K562 (cell line): ENCODE measurements around the gene TNIP1. TPM values are rescaled to one million over a fixed set of nuclear protein-coding genes. Genes with fewer than 3 reads are reported as not detected.

Source experiments
- ARNT ChIP-seq, 2 experiments: fragments of 450-650 bp; IDR thresholded peaks; 2 replicates each; pipeline ENCODE4 v1.6.1; 2016; ENCODE audit warnings: mild to moderate bottlenecking in 1 of 2
- BACH1 ChIP-seq: fragments of 200-800 bp; sonication (Bioruptor generic); IDR thresholded peaks from 2 replicates; pipeline ENCODE4 v1.6.1; 2016; ENCODE audit warnings: missing genetic modification characterization, missing compliant biosample characterization
- EGR1 ChIP-seq: fragments of 450-650 bp; conservative IDR thresholded peaks from 2 replicates; pipeline ENCODE4 v1.6.1; 2017; ENCODE audit warnings: mild to moderate bottlenecking
- EP300 ChIP-seq: IDR thresholded peaks from 2 replicates; pipeline ENCODE4 v1.6.1; 2012; ENCODE audit warnings: low read length, improper control_type of control experiment
- FOSL1 ChIP-seq: fragments of 200-800 bp; sonication (Bioruptor generic); conservative IDR thresholded peaks from 2 replicates; pipeline ENCODE4 v1.6.1; 2016; ENCODE audit warnings: missing genetic modification characterization, missing compliant biosample characterization
- HMGXB4 ChIP-seq: sonication (generic); formaldehyde crosslinking; IDR thresholded peaks from 2 replicates; pipeline ENCODE4 v1.8.1; 2023; ENCODE audit warnings: mild to moderate bottlenecking, missing genetic modification reagents
- JUN ChIP-seq, 2 experiments: sonication (generic) in 1 of 2; formaldehyde crosslinking in 1 of 2; IDR thresholded peaks; 2 replicates each; pipeline versions ENCODE4 v1.6.1 to v1.8.0; 2012 to 2022; ENCODE audit warnings: borderline replicate concordance in 2 of 2, mild to moderate bottlenecking in 2 of 2, improper control_type of control experiment in 1 of 2, low read depth in 1 of 2, low read length in 1 of 2, missing genetic modification reagents in 1 of 2
- JUND ChIP-seq, 2 experiments: IDR thresholded peaks; 2 replicates in 1 of 2; 3 replicates in 1 of 2; pipeline ENCODE4 v1.6.1; 2011; ENCODE audit warnings: borderline replicate concordance in 2 of 2, low read depth in 2 of 2, low read length in 2 of 2, improper control_type of control experiment in 1 of 2, missing biosample characterization in 1 of 2, missing genetic modification characterization in 1 of 2, missing genetic modification reagents in 1 of 2
- PKNOX1 ChIP-seq: fragments of 450-650 bp; IDR thresholded peaks from 2 replicates; pipeline ENCODE4 v1.6.1; 2016
- RFX1 ChIP-seq: fragments of 450-650 bp; IDR thresholded peaks from 2 replicates; pipeline ENCODE4 v1.6.1; 2016; ENCODE audit warnings: mild to moderate bottlenecking, moderate library complexity
- STAG1 ChIP-seq: sonication (generic); formaldehyde crosslinking; IDR thresholded peaks from 2 replicates; pipeline ENCODE4 v1.5.0; 2020; ENCODE audit warnings: missing genetic modification reagents, borderline replicate concordance
- ZBTB12 ChIP-seq: fragments of 250-450 bp; sonication (Bioruptor Pico); IDR thresholded peaks from 2 replicates; pipeline ENCODE4 v1.4.0; 2020
- ZNF239 ChIP-seq: fragments of 250-450 bp; sonication (Bioruptor Pico); IDR thresholded peaks from 2 replicates; pipeline ENCODE4 v1.4.0; 2020; ENCODE audit warnings: mild to moderate bottlenecking
- ZNF668 ChIP-seq: fragments of 250-450 bp; sonication (Bioruptor Pico); IDR thresholded peaks from 2 replicates; pipeline ENCODE4 v1.8.0; 2022; ENCODE audit warnings: mild to moderate bottlenecking, inconsistent platforms
- polyA plus RNA-seq, 8 experiments: library from polyadenylated mRNA; depleted of rRNA in 4 of 8; stranded (reverse) in 5 of 8; unstranded in 3 of 8; fragments of >200 nt; fragmentation: Nextera tagmentation in 2 of 8; fragmentation: Illumina TruSeq in 1 of 8; extraction: Ambion mirVana in 2 of 8; extraction: Trizol in 1 of 8; gene quantifications; 2 replicates each; pipeline versions ENCODE4 v1.2.1 to v1.2.3, GENCODE V29; 2011 to 2014; ENCODE audit warnings: inconsistent platforms in 1 of 8, missing spikeins in 1 of 8
- total RNA-seq, 7 experiments: library from RNA; depleted of rRNA in 6 of 7; stranded (reverse); fragments of >200 nt in 6 of 7; fragmentation: Illumina TruSeq in 2 of 7; extraction: Trizol in 2 of 7; gene quantifications; 2 replicates each; pipeline versions ENCODE4 v1.2.1 to v1.2.3, GENCODE V29; 2011 to 2021; ENCODE audit warnings: low replicate concordance in 1 of 7

The TNIP1 gene
- total and polyA plus RNA-seq, 9 of the 15 experiments (the other 6 are each of a cell fraction or from before 2014, with no cell fraction given), result 0.46 to 41.0 (median 24.6) TPM

- TF ChIP-seq FOSL1 (tag), result peak; percentile 73
- peak; percentile 82 for TF ChIP-seq PKNOX1
- peak; percentile 16; the same call in 1 of the 2 replicates for TF ChIP-seq ZNF668 (CRISPR knock-in tag)
- TF ChIP-seq EP300, result peak; percentile 40; the same call in 1 of the 2 replicates
- TF ChIP-seq ARNT (IDR thresholded peaks at IDR 0.05), result no peak
- no peak for TF ChIP-seq HMGXB4 (CRISPR knock-in tag)
- TF ChIP-seq STAG1 (CRISPR knock-in tag), result no peak
- 0 out of 2 replicates have a peak, but pooled peaks have one; percentile 11 for TF ChIP-seq JUN (IDR thresholded peaks at IDR 0.05; ENCODE audit: borderline replicate concordance, low read depth, low read length)
- no peak for TF ChIP-seq JUN (CRISPR knock-in tag; IDR thresholded peaks at IDR 0.05; ENCODE audit: borderline replicate concordance)
- TF ChIP-seq JUND (IDR thresholded peaks at IDR 0.05; ENCODE audit: borderline replicate concordance, low read depth, low read length), result peak; percentile 34; the same call in 1 of the 2 replicates
- TF ChIP-seq JUND (tag; IDR thresholded peaks at IDR 0.05; ENCODE audit: borderline replicate concordance, low read depth, low read length), result no peak
- TF ChIP-seq EGR1, result peak; percentile 62
- TF ChIP-seq BACH1, result peak; percentile 55; the same call in 1 of the 2 replicates
- peak; percentile 45; the same call in 1 of the 2 replicates for TF ChIP-seq ZBTB12 (CRISPR knock-in tag)
- peak; percentile 85 for TF ChIP-seq RFX1
- TF ChIP-seq ZNF239 (CRISPR knock-in tag), result peak; percentile 76
Observed at GRCh38 chr5:151022511-151023018, 58.3 kb downstream of the TNIP1 start (continued).
